OCI-LY1 (cell line): Measurements from ENCODE around the gene CTNNA2.

Experiments
- EZH2 ChIP-seq: fragments of 200-600 bp; sonication (generic), shearing (Covaris generic); IDR thresholded peaks from 2 replicates; pipeline ENCODE4 v1.8.0; 2017; ENCODE audit warnings: borderline replicate concordance, mixed run types, mild to moderate bottlenecking, antibody characterized with exemption, low read length, moderate library complexity, mixed read lengths
- TF ChIP-seq, protein P1 (sequence below): fragments of 200-600 bp; sonication (generic), shearing (Covaris generic); IDR thresholded peaks from 2 replicates; pipeline ENCODE4 v1.5.1; 2017; ENCODE audit warnings: mild to moderate bottlenecking, antibody characterized with exemption, low read length, moderate library complexity, mixed read lengths

DNA sequence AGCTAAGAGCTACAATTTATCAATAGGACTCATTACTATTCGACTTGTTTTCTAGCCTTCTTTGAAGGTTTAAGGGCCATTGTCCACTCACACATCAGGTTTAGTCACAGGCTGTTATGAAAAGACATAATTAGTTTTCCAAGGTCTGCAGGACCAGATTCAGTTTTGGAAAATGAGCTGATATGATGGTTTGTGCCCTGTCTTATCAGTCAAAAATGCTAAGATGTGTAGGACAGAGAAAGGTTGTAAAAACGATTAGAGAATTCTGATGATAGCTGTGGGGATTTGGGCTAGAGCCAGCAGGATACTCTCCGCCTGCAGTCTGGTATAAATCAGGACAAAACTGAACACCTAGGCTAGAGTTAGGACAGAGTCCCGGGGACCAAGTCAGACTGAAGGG lies 578.4 kb downstream of the CTNNA2 start:
- TF ChIP-seq, protein P1, sequence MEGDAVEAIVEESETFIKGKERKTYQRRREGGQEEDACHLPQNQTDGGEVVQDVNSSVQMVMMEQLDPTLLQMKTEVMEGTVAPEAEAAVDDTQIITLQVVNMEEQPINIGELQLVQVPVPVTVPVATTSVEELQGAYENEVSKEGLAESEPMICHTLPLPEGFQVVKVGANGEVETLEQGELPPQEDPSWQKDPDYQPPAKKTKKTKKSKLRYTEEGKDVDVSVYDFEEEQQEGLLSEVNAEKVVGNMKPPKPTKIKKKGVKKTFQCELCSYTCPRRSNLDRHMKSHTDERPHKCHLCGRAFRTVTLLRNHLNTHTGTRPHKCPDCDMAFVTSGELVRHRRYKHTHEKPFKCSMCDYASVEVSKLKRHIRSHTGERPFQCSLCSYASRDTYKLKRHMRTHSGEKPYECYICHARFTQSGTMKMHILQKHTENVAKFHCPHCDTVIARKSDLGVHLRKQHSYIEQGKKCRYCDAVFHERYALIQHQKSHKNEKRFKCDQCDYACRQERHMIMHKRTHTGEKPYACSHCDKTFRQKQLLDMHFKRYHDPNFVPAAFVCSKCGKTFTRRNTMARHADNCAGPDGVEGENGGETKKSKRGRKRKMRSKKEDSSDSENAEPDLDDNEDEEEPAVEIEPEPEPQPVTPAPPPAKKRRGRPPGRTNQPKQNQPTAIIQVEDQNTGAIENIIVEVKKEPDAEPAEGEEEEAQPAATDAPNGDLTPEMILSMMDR: no peak
- no peak for TF ChIP-seq EZH2
